Right lobe of liver (tissue), 4 donors: Measurements from ENCODE around the gene TARS1.

Source experiments
- POLR2A ChIP-seq: fragments of 450-650 bp; IDR thresholded peaks from one replicate; pipeline ENCODE4 v1.6.1; 2017; ENCODE audit warnings: antibody characterized with exemption, mild to moderate bottlenecking
- TF ChIP-seq, protein P1 (sequence below), 4 donors: fragments of 200-600 bp in 3 of 4; fragments of 450-650 bp in 1 of 4; IDR thresholded peaks; one replicate each; pipeline versions ENCODE4 v1.5.1 to v1.8.0; 2016 to 2022; ENCODE audit warnings: antibody characterized with exemption in 4 of 4, mild to moderate bottlenecking in 2 of 4
- donor health status: DM: no; HTN: no; CAD: no.
- donor health status: DM: no; HTN: no; CAD: no.
- donor health status: DM: no; HTN: yes; CAD: no.

- TF ChIP-seq, protein P1, sequence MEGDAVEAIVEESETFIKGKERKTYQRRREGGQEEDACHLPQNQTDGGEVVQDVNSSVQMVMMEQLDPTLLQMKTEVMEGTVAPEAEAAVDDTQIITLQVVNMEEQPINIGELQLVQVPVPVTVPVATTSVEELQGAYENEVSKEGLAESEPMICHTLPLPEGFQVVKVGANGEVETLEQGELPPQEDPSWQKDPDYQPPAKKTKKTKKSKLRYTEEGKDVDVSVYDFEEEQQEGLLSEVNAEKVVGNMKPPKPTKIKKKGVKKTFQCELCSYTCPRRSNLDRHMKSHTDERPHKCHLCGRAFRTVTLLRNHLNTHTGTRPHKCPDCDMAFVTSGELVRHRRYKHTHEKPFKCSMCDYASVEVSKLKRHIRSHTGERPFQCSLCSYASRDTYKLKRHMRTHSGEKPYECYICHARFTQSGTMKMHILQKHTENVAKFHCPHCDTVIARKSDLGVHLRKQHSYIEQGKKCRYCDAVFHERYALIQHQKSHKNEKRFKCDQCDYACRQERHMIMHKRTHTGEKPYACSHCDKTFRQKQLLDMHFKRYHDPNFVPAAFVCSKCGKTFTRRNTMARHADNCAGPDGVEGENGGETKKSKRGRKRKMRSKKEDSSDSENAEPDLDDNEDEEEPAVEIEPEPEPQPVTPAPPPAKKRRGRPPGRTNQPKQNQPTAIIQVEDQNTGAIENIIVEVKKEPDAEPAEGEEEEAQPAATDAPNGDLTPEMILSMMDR (IDR thresholded peaks at IDR 0.05): no peak
- TF ChIP-seq POLR2A: no peak
Measured at GRCh38 chr5:33401482-33402390, 39.0 kb upstream of the TARS1 start.
